ENCODE measurements around the gene SHISAL1.

GRCh38 chr22:44351685-44352377 is 39.1 kb upstream of the SHISAL1 start:
- TF ChIP-seq TCF3 (IDR thresholded peaks at IDR 0.05; ENCODE audit: borderline replicate concordance, insufficient read depth, low read depth, low read length) (no peak), ELK1 (IDR thresholded peaks at IDR 0.05; ENCODE audit: low read depth, low read length) (no peak), EZH2 (IDR thresholded peaks at IDR 0.05; ENCODE audit: borderline replicate concordance, control insufficient read depth, low read depth, low read length) (no peak), MLLT1 (IDR thresholded peaks at IDR 0.05) (no peak)

Measured in GM12878 (cell line).